HEK293 (cell line): ENCODE measurements around the gene ANKH.

Experiments used
- CTCF ChIA-PET: fragments of 350-600 bp; formaldehyde crosslinking; extraction: SDS; loops from one replicate; lab custom pipeline; 2021; ENCODE audit warnings: antibody characterized with exemption; lab: Yijun Ruan, JAX
- POLR2A ChIA-PET: fragments of 300-600 bp; formaldehyde crosslinking; extraction: SDS; loops from one replicate; lab custom pipeline; 2020; ENCODE audit warnings: antibody characterized with exemption, inconsistent platforms; lab: Yijun Ruan, JAX
- H3K27ac ChIP-seq: fragments of 200-500 bp; sonication (Bioruptor generic); 2 replicates; pipeline ENCODE4 v1.5.1; 2014; ENCODE audit warnings: low read depth, low read length, control low read depth, inconsistent platforms; ENCODE audit errors: extremely low read depth
- H3K36me3 ChIP-seq, 2 experiments: fragments of 200-500 bp in 1 of 2; sonication (Bioruptor generic) in 1 of 2; 1 replicate in 1 of 2; 2 replicates in 1 of 2; pipeline ENCODE4 v1.5.1; 2014 to 2017; ENCODE audit warnings: inconsistent platforms in 2 of 2, low read length in 2 of 2; ENCODE audit not compliant: control insufficient read depth in 2 of 2, insufficient read depth in 1 of 2
- H3K4me1 ChIP-seq: fragments of 200-500 bp; sonication (Bioruptor generic); 2 replicates; pipeline ENCODE4 v1.5.1; 2014; ENCODE audit warnings: mild to moderate bottlenecking, low read length, inconsistent platforms; ENCODE audit not compliant: control insufficient read depth, insufficient read depth
- H3K4me3 ChIP-seq: 2 replicates; pipeline ENCODE4 v1.5.1; 2011; ENCODE audit warnings: low read depth, mild to moderate bottlenecking, control low read depth, low read length, moderate library complexity
- H3K9me3 ChIP-seq: fragments of 200-500 bp; sonication (Bioruptor generic); 2 replicates; pipeline ENCODE4 v1.5.1; 2014; ENCODE audit warnings: low read depth, low read length, inconsistent platforms; ENCODE audit not compliant: control insufficient read depth, insufficient read depth
- KLF17 ChIP-seq: fragments of 450-650 bp; formaldehyde crosslinking; IDR thresholded peaks from 2 replicates; pipeline ENCODE4 v1.5.1; 2016; ENCODE audit warnings: missing biosample characterization, missing genetic modification characterization
- SP2 ChIP-seq: fragments of 450-650 bp; formaldehyde crosslinking; IDR thresholded peaks from 2 replicates; pipeline ENCODE4 v1.5.1; 2016; ENCODE audit warnings: missing biosample characterization, missing genetic modification characterization
- ZBTB17 ChIP-seq: fragments of 450-650 bp; formaldehyde crosslinking; IDR thresholded peaks from 2 replicates; pipeline ENCODE4 v1.5.1; 2016; ENCODE audit warnings: missing biosample characterization, missing genetic modification characterization
- ZEB2 ChIP-seq: fragments of 450-650 bp; formaldehyde crosslinking; IDR thresholded peaks from 2 replicates; pipeline ENCODE4 v1.5.1; 2016; ENCODE audit warnings: missing biosample characterization, missing genetic modification characterization
- ZNF169 ChIP-seq: fragments of 450-650 bp; formaldehyde crosslinking; IDR thresholded peaks from 2 replicates; pipeline ENCODE4 v1.5.1; 2016; ENCODE audit warnings: missing biosample characterization, missing genetic modification characterization
- ZNF211 ChIP-seq: fragments of 450-650 bp; formaldehyde crosslinking; IDR thresholded peaks from 2 replicates; pipeline ENCODE4 v1.5.1; 2016; ENCODE audit warnings: low read depth, missing biosample characterization, missing genetic modification characterization
- ZNF280C ChIP-seq: fragments of 450-650 bp; formaldehyde crosslinking; IDR thresholded peaks from 2 replicates; pipeline ENCODE4 v1.5.1; 2016; ENCODE audit warnings: missing biosample characterization, missing genetic modification characterization
- ZNF292 ChIP-seq: fragments of 450-650 bp; formaldehyde crosslinking; IDR thresholded peaks from 2 replicates; pipeline ENCODE4 v1.5.1; 2016; ENCODE audit warnings: low read depth, missing biosample characterization, missing genetic modification characterization, borderline replicate concordance
- ZNF404 ChIP-seq: fragments of 450-650 bp; formaldehyde crosslinking; IDR thresholded peaks from 2 replicates; pipeline ENCODE4 v1.5.1; 2017; ENCODE audit warnings: missing biosample characterization, missing genetic modification characterization
- ZNF518A ChIP-seq: fragments of 450-650 bp; formaldehyde crosslinking; conservative IDR thresholded peaks from 2 replicates; pipeline ENCODE4 v1.5.1; 2016; ENCODE audit warnings: low read depth, missing biosample characterization, missing genetic modification characterization
- ZNF529 ChIP-seq: fragments of 450-650 bp; formaldehyde crosslinking; IDR thresholded peaks from 2 replicates; pipeline ENCODE4 v1.5.1; 2017; ENCODE audit warnings: missing genetic modification characterization, missing biosample characterization; ENCODE audit not compliant: insufficient replicate concordance
- ZNF560 ChIP-seq: fragments of 450-650 bp; formaldehyde crosslinking; IDR thresholded peaks from 2 replicates; pipeline ENCODE4 v1.5.1; 2017; ENCODE audit warnings: missing biosample characterization, missing genetic modification characterization, borderline replicate concordance
- ZNF623 ChIP-seq: fragments of 450-650 bp; formaldehyde crosslinking; IDR thresholded peaks from 2 replicates; pipeline ENCODE4 v1.5.1; 2016; ENCODE audit warnings: missing biosample characterization, missing genetic modification characterization
- ZNF830 ChIP-seq: fragments of 450-650 bp; IDR thresholded peaks from 2 replicates; pipeline ENCODE4 v1.5.0; 2018; ENCODE audit warnings: missing biosample characterization, missing genetic modification characterization, low read depth, mild to moderate bottlenecking, moderate library complexity
- ZNF837 ChIP-seq: fragments of 450-650 bp; formaldehyde crosslinking; IDR thresholded peaks from 2 replicates; pipeline ENCODE4 v1.5.1; 2016; ENCODE audit warnings: missing biosample characterization, missing genetic modification characterization
- TF ChIP-seq, protein P1 (sequence below): fragments of 450-650 bp; formaldehyde crosslinking; IDR thresholded peaks from 2 replicates; pipeline ENCODE4 v1.5.1; 2017; ENCODE audit warnings: missing biosample characterization, missing genetic modification characterization
- TF ChIP-seq, protein P2 (sequence below): fragments of 450-650 bp; formaldehyde crosslinking; IDR thresholded peaks from 2 replicates; pipeline ENCODE4 v1.5.1; 2016; ENCODE audit warnings: missing biosample characterization, missing genetic modification characterization
- TF ChIP-seq, protein P3 (sequence below): fragments of 450-650 bp; formaldehyde crosslinking; IDR thresholded peaks from 2 replicates; pipeline ENCODE4 v1.5.1; 2016; ENCODE audit warnings: missing biosample characterization, missing genetic modification characterization

The ANKH gene

GRCh38 chr5:14729448-14730385, 141.9 kb downstream of the ANKH start:
- H3K9me3 ChIP-seq, result no peaks in the 10 kb centered on the region
- H3K36me3 ChIP-seq, result peaks cover 0 to 4% of the 10 kb centered on the region in 2 experiments; a peak in 1 of 3 replicates
- TF ChIP-seq SP2, result no peak
- TF ChIP-seq ZNF623 (tag by site-specific recombination), result no peak
- TF ChIP-seq ZNF837, result no peak
- TF ChIP-seq ZNF169 (tag by site-specific recombination), result no peak
- TF ChIP-seq KLF17 (tag by site-specific recombination), result no peak
- TF ChIP-seq ZNF560 (tag by site-specific recombination), result no peak
- no peak for TF ChIP-seq ZNF830 (tag by site-specific recombination)
- no peak for TF ChIP-seq ZNF211 (tag by site-specific recombination)
- TF ChIP-seq, protein P1, sequence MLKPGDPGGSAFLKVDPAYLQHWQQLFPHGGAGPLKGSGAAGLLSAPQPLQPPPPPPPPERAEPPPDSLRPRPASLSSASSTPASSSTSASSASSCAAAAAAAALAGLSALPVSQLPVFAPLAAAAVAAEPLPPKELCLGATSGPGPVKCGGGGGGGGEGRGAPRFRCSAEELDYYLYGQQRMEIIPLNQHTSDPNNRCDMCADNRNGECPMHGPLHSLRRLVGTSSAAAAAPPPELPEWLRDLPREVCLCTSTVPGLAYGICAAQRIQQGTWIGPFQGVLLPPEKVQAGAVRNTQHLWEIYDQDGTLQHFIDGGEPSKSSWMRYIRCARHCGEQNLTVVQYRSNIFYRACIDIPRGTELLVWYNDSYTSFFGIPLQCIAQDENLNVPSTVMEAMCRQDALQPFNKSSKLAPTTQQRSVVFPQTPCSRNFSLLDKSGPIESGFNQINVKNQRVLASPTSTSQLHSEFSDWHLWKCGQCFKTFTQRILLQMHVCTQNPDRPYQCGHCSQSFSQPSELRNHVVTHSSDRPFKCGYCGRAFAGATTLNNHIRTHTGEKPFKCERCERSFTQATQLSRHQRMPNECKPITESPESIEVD (tag by site-specific recombination), result no peak
- TF ChIP-seq ZEB2 (tag by site-specific recombination), result no peak
- no peak for TF ChIP-seq ZNF529
- no peak for TF ChIP-seq ZNF292 (tag by site-specific recombination)
- no peak for TF ChIP-seq ZBTB17 (tag by site-specific recombination)
- TF ChIP-seq ZNF404 (tag by site-specific recombination), result no peak
- TF ChIP-seq, protein P2, sequence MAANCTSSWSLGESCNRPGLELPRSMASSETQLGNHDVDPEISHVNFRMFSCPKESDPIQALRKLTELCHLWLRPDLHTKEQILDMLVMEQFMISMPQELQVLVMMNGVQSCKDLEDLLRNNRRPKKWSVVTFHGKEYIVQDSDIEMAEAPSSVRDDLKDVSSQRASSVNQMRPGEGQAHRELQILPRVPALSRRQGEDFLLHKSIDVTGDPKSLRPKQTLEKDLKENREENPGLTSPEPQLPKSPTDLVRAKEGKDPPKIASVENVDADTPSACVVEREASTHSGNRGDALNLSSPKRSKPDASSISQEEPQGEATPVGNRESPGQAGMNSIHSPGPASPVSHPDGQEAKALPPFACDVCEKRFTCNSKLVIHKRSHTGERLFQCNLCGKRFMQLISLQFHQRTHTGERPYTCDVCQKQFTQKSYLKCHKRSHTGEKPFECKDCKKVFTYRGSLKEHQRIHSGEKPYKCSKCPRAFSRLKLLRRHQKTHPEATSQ, result no peak
- TF ChIP-seq ZNF518A, result no peak
- TF ChIP-seq, protein P3, sequence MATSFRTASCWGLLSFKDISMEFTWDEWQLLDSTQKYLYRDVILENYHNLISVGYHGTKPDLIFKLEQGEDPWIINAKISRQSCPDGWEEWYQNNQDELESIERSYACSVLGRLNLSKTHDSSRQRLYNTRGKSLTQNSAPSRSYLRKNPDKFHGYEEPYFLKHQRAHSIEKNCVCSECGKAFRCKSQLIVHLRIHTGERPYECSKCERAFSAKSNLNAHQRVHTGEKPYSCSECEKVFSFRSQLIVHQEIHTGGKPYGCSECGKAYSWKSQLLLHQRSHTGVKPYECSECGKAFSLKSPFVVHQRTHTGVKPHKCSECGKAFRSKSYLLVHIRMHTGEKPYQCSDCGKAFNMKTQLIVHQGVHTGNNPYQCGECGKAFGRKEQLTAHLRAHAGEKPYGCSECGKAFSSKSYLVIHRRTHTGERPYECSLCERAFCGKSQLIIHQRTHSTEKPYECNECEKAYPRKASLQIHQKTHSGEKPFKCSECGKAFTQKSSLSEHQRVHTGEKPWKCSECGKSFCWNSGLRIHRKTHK (tag by site-specific recombination), result no peak
- TF ChIP-seq ZNF280C (tag by site-specific recombination), result no peak
- POLR2A ChIA-PET, result interaction anchor here (0.7 kb wide), 1 partner anchor 14 kb away, joined by 4 read pairs; no protein-coding TSS in a partner anchor
- H3K4me1 ChIP-seq, result no peaks in the 10 kb centered on the region
- CTCF ChIA-PET, result interaction anchor here (0.5 to 8.4 kb wide), 3 partner anchors 189 to 273 kb away, joined by 3 to 134 read pairs (median 3); no protein-coding TSS in a partner anchor
- H3K4me3 ChIP-seq, result no peak overlapping the region
- no peak overlapping the region for H3K27ac ChIP-seq
